K562 (cell line): ENCODE data around the gene ERAP2. TPM values are rescaled to one million over a fixed set of nuclear protein-coding genes. Genes with fewer than 3 reads are reported as not detected.

Experiments
- CBFA2T2 ChIP-seq: fragments of 450-650 bp; conservative IDR thresholded peaks from 2 replicates; pipeline ENCODE4 v1.6.1; 2017; ENCODE audit warnings: mild to moderate bottlenecking
- CXXC5 ChIP-seq: fragments of 250-450 bp; sonication (Bioruptor Pico); IDR thresholded peaks from 2 replicates; pipeline ENCODE4 v1.8.0; 2022; ENCODE audit warnings: inconsistent platforms, mild to moderate bottlenecking, moderate library complexity
- ELF2 ChIP-seq: fragments of 250-450 bp; sonication (Bioruptor Pico); IDR thresholded peaks from 2 replicates; pipeline ENCODE4 v1.5.0; 2021; ENCODE audit warnings: mild to moderate bottlenecking
- ELF4 ChIP-seq: fragments of 450-650 bp; formaldehyde crosslinking; IDR thresholded peaks from 2 replicates; pipeline ENCODE4 v1.4.0; 2022; ENCODE audit warnings: missing genetic modification characterization
- EP400 ChIP-seq: fragments of 450-650 bp; IDR thresholded peaks from 2 replicates; pipeline ENCODE4 v1.6.1; 2017; ENCODE audit warnings: antibody characterized with exemption, mild to moderate bottlenecking, moderate library complexity
- FOSL1 ChIP-seq: fragments of 200-800 bp; sonication (Bioruptor generic); conservative IDR thresholded peaks from 2 replicates; pipeline ENCODE4 v1.6.1; 2016; ENCODE audit warnings: missing genetic modification characterization, missing compliant biosample characterization
- MAFG ChIP-seq: fragments of 450-650 bp; conservative IDR thresholded peaks from 2 replicates; pipeline ENCODE4 v1.6.1; 2016; ENCODE audit warnings: missing genetic modification characterization, missing compliant biosample characterization
- MCM2 ChIP-seq: fragments of 450-650 bp; IDR thresholded peaks from 2 replicates; pipeline ENCODE4 v1.6.1; 2017; ENCODE audit warnings: low read depth, mild to moderate bottlenecking
- NFRKB ChIP-seq: fragments of 450-650 bp; IDR thresholded peaks from 2 replicates; pipeline ENCODE4 v1.6.1; 2016; ENCODE audit warnings: low read depth
- RBM17 ChIP-seq: fragments of 200-400 bp; formaldehyde crosslinking; IDR thresholded peaks from 2 replicates; pipeline ENCODE4 v1.6.1; 2017; ENCODE audit warnings: low read depth, mild to moderate bottlenecking, low read length, borderline replicate concordance
- SMC3 ChIP-seq: conservative IDR thresholded peaks from 2 replicates; pipeline ENCODE4 v1.6.1; 2011; ENCODE audit warnings: low read depth, low read length, improper control_type of control experiment; ENCODE audit not compliant: insufficient read depth
- TCF3 ChIP-seq: sonication (generic); formaldehyde crosslinking; IDR thresholded peaks from 2 replicates; pipeline ENCODE4 v1.4.0; 2020; ENCODE audit warnings: mild to moderate bottlenecking, missing genetic modification reagents
- TFAM ChIP-seq: fragments of 250-450 bp; sonication (Bioruptor Pico); conservative IDR thresholded peaks from 2 replicates; pipeline ENCODE4 v1.5.0; 2021; ENCODE audit warnings: mild to moderate bottlenecking, moderate library complexity
- THRAP3 ChIP-seq: fragments of 450-650 bp; IDR thresholded peaks from 2 replicates; pipeline ENCODE4 v1.6.1; 2016; ENCODE audit warnings: mild to moderate bottlenecking, inconsistent platforms, borderline replicate concordance
- YY1 ChIP-seq, 3 experiments: IDR thresholded peaks; 2 replicates each; pipeline ENCODE4 v1.6.1; 2011; ENCODE audit warnings: low read length in 2 of 3, mild to moderate bottlenecking in 2 of 3, moderate library complexity in 2 of 3, borderline replicate concordance in 1 of 3, control low read depth in 1 of 3, low read depth in 1 of 3; ENCODE audit not compliant: insufficient read depth in 3 of 3, insufficient replicate concordance in 2 of 3, control insufficient read depth in 1 of 3, insufficient read length in 1 of 3; ENCODE audit errors: extremely low read depth in 1 of 3
- ZFPM2 ChIP-seq: fragments of 250-450 bp; sonication (Bioruptor Pico); IDR thresholded peaks from 2 replicates; pipeline ENCODE4 v1.5.1; 2022; ENCODE audit warnings: mild to moderate bottlenecking
- ZNF263 ChIP-seq: sonication (generic); formaldehyde crosslinking; IDR thresholded peaks from 2 replicates; pipeline ENCODE4 v1.8.0; 2022; ENCODE audit warnings: mild to moderate bottlenecking, missing genetic modification reagents, borderline replicate concordance
- polyA plus RNA-seq, 8 experiments: library from polyadenylated mRNA; depleted of rRNA in 4 of 8; stranded (reverse) in 5 of 8; unstranded in 3 of 8; fragments of >200 nt; fragmentation: Nextera tagmentation in 2 of 8; fragmentation: Illumina TruSeq in 1 of 8; extraction: Ambion mirVana in 2 of 8; extraction: Trizol in 1 of 8; gene quantifications; 2 replicates each; pipeline versions ENCODE4 v1.2.1 to v1.2.3, GENCODE V29; 2011 to 2014; ENCODE audit warnings: inconsistent platforms in 1 of 8, missing spikeins in 1 of 8
- total RNA-seq, 7 experiments: library from RNA; depleted of rRNA in 6 of 7; stranded (reverse); fragments of >200 nt in 6 of 7; fragmentation: Illumina TruSeq in 2 of 7; extraction: Trizol in 2 of 7; gene quantifications; 2 replicates each; pipeline versions ENCODE4 v1.2.1 to v1.2.3, GENCODE V29; 2011 to 2021; ENCODE audit warnings: low replicate concordance in 1 of 7
- TF ChIP-seq, protein P1 (sequence below): sonication (generic); formaldehyde crosslinking; IDR thresholded peaks from 2 replicates; pipeline ENCODE4 v1.8.1; 2023; ENCODE audit warnings: mild to moderate bottlenecking, missing genetic modification reagents
- TF ChIP-seq, protein P2 (sequence below): fragments of 250-450 bp; sonication (Bioruptor Pico); IDR thresholded peaks from 2 replicates; pipeline ENCODE4 v1.5.0; 2021
- TF ChIP-seq, protein P3 (sequence below): fragments of 250-450 bp; sonication (Bioruptor Pico); IDR thresholded peaks from 2 replicates; pipeline ENCODE4 v1.4.0; 2020
- TF ChIP-seq, protein P4 (sequence below), 2 experiments: IDR thresholded peaks; 2 replicates each; pipeline ENCODE4 v1.6.1; 2012; ENCODE audit warnings: improper control_type of control experiment in 2 of 2, low read depth in 2 of 2, low read length in 2 of 2, borderline replicate concordance in 1 of 2

The ERAP2 gene
- total and polyA plus RNA-seq, 9 of the 15 experiments (the other 6 are each of a cell fraction or from before 2014, with no cell fraction given): 0.93 to 4.0 (median 2.1) TPM

DNA sequence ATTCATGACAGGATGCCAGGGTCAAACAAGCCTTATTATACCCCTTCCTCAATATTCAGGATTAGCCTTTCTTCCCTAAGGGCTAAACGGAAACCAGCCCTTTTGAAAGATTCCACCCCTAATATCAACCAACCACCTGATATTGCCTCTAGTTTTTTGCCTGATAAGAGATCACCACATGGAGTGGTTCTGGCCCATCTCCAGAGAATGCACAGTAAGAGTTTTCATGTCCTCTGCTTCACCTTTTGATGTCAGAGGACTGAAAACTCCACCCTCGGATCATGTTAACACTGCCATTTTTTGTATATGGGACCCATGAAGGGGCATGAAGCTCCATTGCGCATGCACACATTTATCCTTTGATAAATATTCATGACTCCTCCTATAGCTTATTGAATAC is 53.8 kb downstream of the ERAP2 start (continued):
- TF ChIP-seq, protein P1, sequence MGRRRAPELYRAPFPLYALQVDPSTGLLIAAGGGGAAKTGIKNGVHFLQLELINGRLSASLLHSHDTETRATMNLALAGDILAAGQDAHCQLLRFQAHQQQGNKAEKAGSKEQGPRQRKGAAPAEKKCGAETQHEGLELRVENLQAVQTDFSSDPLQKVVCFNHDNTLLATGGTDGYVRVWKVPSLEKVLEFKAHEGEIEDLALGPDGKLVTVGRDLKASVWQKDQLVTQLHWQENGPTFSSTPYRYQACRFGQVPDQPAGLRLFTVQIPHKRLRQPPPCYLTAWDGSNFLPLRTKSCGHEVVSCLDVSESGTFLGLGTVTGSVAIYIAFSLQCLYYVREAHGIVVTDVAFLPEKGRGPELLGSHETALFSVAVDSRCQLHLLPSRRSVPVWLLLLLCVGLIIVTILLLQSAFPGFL (CRISPR knock-in tag): no peak
- TF ChIP-seq SMC3 (no peak), MCM2 (no peak), ELF2 (no peak), CXXC5 (0 out of 2 replicates have a peak, but pooled peaks have one; percentile 13), TCF3 (CRISPR knock-in tag) (peak; percentile 62), EP400 (peak; percentile 69), FOSL1 (tag) (no peak), CBFA2T2 (peak; percentile 52; the same call in 1 of the 2 replicates), YY1 (IDR thresholded peaks at IDR 0.05; ENCODE audit: borderline replicate concordance in 1 of 3, control insufficient read depth in 1 of 3, extremely low read depth in 1 of 3, insufficient read depth in 3 of 3, insufficient read length in 1 of 3, insufficient replicate concordance in 2 of 3, low read depth in 1 of 3, low read length in 2 of 3) (peak in 1 of 3 experiments; percentile 68), TFAM (CRISPR knock-in tag) (no peak), ZFPM2 (CRISPR knock-in tag) (no peak), ZNF263 (CRISPR knock-in tag) (no peak), NFRKB (no peak), ELF4 (CRISPR knock-in tag) (no peak), THRAP3 (no peak), MAFG (tag) (no peak), RBM17 (no peak)
- TF ChIP-seq, protein P2, sequence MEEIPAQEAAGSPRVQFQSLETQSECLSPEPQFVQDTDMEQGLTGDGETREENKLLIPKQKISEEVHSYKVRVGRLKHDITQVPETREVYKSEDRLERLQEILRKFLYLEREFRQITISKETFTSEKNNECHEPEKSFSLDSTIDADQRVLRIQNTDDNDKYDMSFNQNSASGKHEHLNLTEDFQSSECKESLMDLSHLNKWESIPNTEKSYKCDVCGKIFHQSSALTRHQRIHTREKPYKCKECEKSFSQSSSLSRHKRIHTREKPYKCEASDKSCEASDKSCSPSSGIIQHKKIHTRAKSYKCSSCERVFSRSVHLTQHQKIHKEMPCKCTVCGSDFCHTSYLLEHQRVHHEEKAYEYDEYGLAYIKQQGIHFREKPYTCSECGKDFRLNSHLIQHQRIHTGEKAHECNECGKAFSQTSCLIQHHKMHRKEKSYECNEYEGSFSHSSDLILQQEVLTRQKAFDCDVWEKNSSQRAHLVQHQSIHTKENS: no peak
- TF ChIP-seq, protein P3, sequence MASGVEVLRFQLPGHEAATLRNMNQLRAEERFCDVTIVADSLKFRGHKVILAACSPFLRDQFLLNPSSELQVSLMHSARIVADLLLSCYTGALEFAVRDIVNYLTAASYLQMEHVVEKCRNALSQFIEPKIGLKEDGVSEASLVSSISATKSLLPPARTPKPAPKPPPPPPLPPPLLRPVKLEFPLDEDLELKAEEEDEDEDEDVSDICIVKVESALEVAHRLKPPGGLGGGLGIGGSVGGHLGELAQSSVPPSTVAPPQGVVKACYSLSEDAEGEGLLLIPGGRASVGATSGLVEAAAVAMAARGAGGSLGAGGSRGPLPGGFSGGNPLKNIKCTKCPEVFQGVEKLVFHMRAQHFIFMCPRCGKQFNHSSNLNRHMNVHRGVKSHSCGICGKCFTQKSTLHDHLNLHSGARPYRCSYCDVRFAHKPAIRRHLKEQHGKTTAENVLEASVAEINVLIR: no peak
- TF ChIP-seq, protein P4, sequence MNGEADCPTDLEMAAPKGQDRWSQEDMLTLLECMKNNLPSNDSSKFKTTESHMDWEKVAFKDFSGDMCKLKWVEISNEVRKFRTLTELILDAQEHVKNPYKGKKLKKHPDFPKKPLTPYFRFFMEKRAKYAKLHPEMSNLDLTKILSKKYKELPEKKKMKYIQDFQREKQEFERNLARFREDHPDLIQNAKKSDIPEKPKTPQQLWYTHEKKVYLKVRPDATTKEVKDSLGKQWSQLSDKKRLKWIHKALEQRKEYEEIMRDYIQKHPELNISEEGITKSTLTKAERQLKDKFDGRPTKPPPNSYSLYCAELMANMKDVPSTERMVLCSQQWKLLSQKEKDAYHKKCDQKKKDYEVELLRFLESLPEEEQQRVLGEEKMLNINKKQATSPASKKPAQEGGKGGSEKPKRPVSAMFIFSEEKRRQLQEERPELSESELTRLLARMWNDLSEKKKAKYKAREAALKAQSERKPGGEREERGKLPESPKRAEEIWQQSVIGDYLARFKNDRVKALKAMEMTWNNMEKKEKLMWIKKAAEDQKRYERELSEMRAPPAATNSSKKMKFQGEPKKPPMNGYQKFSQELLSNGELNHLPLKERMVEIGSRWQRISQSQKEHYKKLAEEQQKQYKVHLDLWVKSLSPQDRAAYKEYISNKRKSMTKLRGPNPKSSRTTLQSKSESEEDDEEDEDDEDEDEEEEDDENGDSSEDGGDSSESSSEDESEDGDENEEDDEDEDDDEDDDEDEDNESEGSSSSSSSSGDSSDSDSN (IDR thresholded peaks at IDR 0.05; ENCODE audit: borderline replicate concordance in 1 of 2, low read depth in 2 of 2, low read length in 2 of 2): no peak
